Activated CD4-positive, alpha-beta T cell treated with anti-CD3 and anti-CD28 coated beads, Interleukin-2, amount 50 U/mL, for 24 hours (primary cell): ENCODE results near the gene LAMTOR5.
"Not testable (repeated sequence)": the region's sequence is repeated elsewhere in the genome, so short reads cannot be mapped to it uniquely, and the experiment has no call there.

Experiments
- DNase-seq, 2 donors: peaks; one replicate each; pipeline ENCODE4 v3.0.0-alpha.2; 2020; ENCODE audit warnings: low read depth in 1 of 2, low spot score in 1 of 2

Gene LAMTOR5

DNA sequence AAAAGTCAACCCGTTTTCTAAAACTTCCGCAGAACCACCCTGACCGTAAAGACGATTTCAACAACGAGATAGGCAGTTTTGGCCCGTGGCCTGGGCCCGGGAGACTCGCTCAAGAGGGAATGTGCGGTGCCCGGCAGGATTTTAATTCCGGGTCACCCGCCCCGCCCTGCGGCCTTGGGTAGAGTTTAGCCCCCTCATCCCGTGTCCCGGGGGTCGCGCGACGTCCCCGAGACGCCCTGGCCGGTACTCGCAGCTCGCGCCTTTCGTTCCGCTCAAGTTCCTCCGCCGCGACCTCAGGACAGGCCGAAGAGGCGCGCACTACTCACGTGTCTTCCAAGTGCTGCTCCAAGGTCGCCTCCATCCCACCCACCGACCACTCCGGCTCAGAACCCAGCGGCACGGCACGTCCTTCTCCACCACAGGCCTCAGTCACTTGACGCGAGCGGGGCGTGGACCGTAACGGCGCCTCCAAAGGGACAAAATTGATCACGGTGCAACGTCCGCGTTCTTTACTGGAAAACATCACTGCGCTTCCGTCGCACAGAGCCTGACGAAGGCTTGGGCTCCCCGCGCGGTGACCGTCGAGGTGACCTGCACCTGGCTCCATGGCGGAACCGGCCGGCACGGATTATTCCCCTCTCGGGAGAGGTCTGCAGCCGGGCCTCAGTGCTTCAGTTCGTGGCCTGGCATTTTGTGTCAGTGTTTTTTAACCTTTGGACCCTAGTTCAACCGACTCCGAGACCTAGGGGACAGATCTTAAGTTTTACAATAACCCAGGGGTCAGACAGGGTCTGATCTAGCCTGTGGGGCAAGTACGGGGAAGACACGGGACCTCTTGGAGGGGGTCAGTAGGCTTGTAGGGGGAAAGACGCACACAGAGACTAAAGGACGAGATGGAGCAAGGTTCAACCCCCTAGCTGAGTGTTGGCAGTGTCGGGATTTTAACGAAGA, at the start of gene LAMTOR5:
Gene LAMTOR5, minus strand, starts transcription at position 435 of the 951 bp plus-strand sequence. Its CDS starts 74 bp downstream, at position 361.
- peak; percentile 79 to 89 for DNase-seq

DNA sequence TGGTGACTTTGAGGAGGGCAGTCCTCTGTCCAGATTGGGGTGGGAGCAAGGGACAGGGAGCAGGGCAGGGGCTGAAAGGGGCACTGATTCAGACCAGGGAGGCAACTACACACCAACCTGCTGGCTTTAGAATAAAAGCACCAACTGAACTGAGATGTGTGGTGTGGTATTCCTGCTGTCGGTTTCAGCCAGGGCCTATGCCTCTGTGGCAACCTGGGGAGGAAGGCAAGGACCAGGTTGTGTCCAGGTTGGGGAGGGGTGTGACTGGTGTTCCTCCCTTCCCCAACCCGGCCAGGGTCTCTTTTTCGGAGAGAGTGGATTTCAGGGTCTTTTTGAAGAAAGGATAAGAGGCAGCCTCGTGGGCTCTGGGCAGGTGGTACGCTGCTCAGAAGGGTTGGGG, 49.7 kb upstream of the LAMTOR5 start:
- DNase-seq, result no peak

DNA sequence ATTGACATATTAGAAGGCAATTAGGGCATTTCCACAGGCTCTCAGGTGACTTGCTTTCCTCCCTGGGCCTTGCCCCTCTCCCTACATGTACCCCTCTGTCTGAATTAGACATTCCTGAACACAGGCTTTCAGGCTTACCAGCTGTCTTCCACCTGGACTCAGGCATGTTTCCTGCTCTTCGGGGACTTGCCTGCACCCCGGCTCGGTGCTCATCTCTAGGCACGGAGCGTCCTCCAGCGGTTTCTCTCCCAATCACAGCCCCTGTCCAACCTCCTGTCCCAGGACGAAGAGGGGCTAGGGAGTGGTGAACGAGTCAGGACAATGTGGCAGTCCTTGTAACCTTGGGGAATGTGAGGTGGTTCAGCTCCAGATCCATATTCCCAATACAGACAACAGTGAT, 47.7 kb upstream of the LAMTOR5 start:
- DNase-seq, result no peak

DNA sequence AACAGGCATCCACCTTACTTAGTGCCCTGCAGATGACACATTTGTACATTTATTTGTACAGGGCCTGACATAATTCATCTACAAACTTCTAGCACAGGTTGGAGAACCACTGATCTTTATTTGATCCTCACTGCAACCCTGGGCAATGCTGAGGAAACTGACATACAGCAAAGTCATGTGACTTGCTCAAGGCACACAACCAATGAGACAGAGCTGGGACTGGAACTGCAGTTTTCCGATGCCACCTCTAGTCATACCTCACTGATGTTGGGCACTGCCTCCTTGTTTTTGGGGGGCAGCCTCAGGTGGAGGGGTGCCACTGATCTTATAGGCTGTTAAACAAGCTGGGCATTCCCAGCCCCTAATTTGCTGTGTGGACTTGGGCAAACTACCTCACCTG, 46.8 kb upstream of the LAMTOR5 start:
- DNase-seq, result no peak

GRCh38 chr1:110453829-110454228, 46.3 kb upstream of the LAMTOR5 start:
- DNase-seq, result no peak

GRCh38 chr1:110452330-110452729, 44.8 kb upstream of the LAMTOR5 start:
- no peak for DNase-seq

- DNase-seq, result no peak
These were observed 43.4 kb upstream of the LAMTOR5 start, which contains the start of gene PROK1 for GRCh38 chr1:110450929-110451328. Gene PROK1 (plus strand): TSS chr1:110451149. CDS start chr1:110451217, 68 bp downstream.

- DNase-seq, result no peak
These were observed 42.5 kb upstream of the LAMTOR5 start for GRCh38 chr1:110449661-110450651.

DNA sequence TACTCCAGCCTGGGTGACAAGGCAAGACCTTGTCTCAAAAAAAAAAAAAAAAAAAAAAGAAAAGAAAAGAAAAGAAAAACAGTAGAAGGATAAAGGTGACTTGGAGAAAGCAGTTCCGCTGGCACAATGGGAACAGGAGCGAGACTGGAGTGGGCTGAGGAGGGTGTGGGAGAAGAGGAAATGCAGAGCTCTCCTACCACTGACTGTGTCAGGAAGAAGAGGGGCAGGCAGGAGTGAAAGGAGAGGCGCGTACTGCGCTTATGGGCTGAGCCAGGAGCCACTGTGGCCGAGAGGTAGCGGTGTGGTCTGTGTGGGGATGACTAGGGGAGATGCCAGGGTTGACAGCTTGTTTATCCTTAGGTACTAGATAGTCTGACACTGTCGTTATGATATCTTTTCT, 37.1 kb upstream of the LAMTOR5 start:
- no peak for DNase-seq

GRCh38 chr1:110443451-110443850, 36.0 kb upstream of the LAMTOR5 start:
- no peak for DNase-seq

- no peak for DNase-seq
These were observed 34.4 kb upstream of the LAMTOR5 start for GRCh38 chr1:110441888-110442287.

DNA sequence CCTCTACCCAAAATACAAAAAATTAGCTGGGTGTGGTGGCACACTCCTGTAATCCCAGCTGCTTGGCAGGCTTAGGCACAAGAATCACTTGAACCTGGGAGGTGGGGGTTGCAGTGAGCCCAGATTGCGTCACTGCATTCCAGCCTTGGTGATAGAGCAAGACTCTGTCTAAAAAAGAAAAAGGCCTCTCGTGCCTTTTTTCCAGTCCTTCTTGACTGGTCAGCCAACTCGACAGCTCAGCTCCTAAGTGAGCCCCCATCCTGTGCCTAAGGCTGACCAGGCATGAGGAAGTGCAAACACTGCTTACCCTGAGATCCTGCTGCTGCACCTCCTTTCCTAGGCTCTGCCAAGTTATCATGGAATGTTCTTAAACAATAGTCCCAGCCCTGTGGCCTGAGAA, 33.4 kb upstream of the LAMTOR5 start:
- no peak for DNase-seq

DNA sequence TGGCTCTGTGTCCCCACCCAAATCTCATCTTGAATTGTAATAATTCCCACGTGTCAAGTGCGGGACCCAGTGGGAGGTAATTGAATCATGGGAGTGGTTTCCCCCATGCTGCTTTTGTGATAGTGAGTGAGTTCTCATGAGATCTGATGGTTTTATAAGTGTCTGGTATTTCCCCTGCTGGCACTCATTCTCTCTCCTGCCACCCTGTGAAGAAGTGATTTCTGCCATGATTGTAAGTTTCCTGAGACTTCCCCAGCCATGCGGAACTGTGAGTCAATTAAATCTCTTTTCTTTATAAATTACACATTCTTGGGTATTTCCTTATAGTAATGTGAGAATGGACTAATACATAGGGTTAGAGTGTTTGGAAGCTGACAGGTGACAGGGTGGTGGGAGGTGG, 32.4 kb upstream of the LAMTOR5 start:
- DNase-seq, result not testable (repeated sequence)

DNA sequence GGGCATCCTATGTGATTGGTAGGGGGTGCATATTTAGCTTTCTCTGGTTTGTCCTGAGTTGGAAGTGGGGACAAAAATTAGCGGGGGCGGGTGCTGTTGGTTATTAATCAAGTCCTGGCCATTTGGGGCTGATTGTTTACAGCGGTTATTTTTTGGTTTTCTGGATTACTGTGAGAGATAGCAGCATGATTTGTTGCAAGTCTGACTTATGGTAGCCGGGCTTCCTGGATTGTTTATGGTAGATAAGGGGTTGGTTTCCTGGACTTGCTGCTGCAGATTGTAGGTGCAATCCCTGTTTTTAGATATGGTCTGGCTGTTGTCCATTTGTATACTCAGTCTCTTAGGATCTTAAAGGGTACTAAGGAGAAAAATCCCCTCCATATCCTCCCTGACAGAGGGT, 31.4 kb upstream of the LAMTOR5 start:
- DNase-seq, result no peak

DNA sequence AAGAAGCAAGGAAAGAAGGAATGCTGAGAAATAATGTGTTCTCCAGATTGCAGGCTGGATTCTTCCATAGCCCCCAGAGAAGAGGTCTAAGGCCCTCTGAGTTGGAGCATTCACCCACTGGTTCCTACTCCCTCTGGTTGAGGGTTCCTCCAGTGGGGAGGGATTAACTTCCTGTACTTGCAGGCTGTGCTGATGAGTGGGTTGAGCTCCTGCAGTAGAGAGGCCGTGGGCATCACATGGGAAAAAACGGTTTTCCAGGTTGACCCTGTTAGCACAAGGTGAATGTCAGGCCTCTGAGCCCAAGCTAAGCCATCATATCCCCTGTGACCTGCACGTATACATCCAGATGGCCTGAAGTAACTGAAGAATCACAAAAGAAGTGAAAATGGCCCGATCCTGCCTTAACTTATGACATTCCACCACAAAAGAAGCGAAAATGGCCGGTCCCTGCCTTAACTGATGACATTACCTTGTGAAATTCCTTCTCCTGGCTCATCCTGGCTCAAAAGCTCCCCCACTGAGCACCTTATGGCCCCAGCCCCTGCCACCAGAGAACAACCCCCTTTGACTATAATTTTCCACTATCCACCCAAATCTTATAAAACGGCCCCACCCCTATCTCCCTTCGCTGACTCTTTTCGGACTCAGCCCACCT, 30.3 kb upstream of the LAMTOR5 start:
- DNase-seq, result not testable (repeated sequence)

DNA sequence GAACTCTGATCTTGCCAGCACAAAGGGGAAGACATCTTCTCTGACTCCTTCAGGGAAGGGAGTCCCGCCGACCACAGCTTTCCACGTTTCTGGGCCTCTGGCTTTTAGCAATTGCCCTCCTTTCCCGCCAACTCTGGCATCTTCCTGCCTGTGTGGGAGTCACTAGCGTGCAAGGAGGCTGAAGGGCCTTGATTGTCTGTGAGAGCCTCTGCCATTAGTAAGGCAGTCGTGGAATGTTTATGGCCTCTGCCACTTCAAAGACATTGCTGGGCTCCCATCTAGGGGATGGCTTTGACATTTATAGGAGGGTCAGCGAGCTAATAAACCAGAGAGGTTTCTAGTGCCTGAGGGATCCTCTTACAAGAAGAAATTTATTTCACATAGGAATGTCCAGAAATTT, 29.1 kb upstream of the LAMTOR5 start:
- no peak for DNase-seq

DNA sequence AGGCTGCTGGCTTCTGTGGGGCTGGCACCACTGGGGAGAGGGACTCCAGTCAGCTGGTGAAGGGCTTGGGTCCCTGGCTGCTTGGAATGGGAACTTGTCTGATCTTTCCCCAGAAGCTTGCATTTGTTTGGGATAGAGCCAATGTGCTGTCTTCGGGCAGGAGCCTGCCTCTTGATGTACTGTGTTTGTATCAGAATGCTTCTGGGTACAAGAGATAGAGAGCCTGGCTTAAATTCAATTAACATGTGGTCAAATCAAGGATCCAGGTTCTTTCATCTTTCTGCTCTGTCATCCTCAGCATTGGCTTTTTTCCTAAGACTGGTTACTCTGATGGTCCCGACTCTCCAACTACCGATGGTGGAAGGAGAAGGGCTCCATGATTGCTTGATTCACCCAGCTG, 27.5 kb upstream of the LAMTOR5 start:
- DNase-seq, result no peak

- DNase-seq, result no peak
These were observed 26.3 kb upstream of the LAMTOR5 start for GRCh38 chr1:110433803-110434202.

DNA sequence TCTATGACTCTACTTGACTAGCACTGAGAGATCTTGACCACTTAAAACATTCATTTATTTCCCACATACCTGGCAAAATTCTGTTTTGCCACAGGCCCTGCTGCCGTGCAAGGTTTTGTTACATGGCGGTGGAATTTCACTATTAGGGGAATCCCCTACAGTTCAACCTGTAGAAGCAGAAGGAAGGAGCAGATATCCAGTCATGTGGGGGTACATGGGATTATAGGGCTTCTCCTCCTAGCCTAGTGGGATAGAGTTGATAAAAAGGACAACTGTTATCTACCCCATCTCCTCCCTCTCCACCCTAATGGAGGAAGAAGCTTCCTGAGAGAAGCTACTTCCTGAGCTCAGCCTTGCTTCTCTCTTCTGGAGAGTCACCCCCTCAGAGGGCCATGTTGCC, 25.7 kb upstream of the LAMTOR5 start:
- DNase-seq, result no peak

- no peak for DNase-seq
These were observed 23.4 kb upstream of the LAMTOR5 start for GRCh38 chr1:110430901-110431300.

- DNase-seq, result no peak
These were observed 22.9 kb upstream of the LAMTOR5 start for GRCh38 chr1:110430366-110430765.
